RCC 7860 (cell line): ENCODE data around the gene EOGT.

Source experiments
- DNase-seq: peaks from one replicate; pipeline ENCODE4 v3.0.0-alpha.2; 2015; ENCODE audit warnings: low spot score
- FAIRE-seq: peaks from 2 replicates; lab custom pipeline; 2012; peaks lifted over from hg19 to GRCh38; lab: Jason Lieb, UNC

Gene EOGT

GRCh38 chr3:68963891-68964290 is 49.6 kb downstream of the EOGT start:
- FAIRE-seq (no peak), DNase-seq (no peak)

DNA sequence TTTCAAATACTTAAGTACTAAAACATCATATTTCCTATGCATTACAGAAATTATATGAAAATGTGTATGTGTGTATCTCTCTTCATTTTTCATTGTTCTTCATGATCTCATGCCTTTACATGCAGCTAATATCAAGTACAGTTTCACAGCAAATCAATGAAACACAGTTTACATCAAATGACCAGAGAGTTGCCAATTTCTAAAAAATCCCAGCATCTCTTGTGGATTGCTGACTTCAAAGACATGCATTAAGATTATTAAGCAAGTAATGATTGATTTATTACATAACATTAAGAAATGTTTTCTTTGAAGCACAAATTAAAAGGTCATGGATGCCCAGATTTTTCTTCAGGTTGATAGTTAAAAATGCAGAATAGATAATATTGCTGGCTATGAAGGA is 50.1 kb downstream of the EOGT start:
- DNase-seq (no peak), FAIRE-seq (no peak)

- FAIRE-seq: no peak
- no peak for DNase-seq
Observed at GRCh38 chr3:68958932-68959331, 54.6 kb downstream of the EOGT start.

DNA sequence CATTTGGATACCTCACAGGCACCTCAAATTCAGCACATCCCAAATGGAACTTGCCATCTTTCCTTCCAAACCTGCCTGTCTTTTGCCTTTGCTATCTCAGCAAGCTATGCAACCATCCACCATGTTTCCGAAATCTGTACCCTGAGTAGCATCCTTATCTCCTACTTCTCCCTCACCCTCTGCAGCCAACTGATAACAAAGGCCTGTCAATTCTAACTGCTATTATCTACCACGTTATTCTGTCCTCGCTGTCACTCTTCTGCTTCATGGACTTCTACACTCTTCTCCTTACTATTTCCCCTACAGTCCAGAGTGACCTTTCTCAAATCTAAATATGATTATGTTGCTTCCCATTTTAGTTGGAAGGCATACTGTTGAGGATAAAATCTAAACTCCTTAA is 55.6 kb downstream of the EOGT start:
- DNase-seq (no peak), FAIRE-seq (no peak)

GRCh38 chr3:68953816-68954444 is 59.6 kb downstream of the EOGT start:
- no peak for DNase-seq

DNA sequence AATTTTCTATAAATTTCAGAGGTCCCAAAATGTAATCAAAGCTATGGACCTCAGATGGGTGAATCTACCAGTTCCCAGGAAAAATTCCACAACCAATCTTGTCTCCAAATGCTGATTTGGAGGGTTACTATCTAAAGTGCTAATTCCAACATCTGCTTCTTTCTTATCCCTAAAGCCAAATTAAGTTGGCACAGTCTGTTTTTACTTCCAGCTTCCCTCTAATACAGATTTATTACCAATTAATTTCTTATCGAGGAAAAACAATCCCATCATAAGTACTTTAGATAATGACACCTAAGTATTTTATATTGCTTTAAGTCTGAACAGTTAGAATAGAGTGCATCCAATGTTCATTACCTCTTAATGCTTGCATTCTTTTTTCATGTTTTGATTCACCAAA is 68.3 kb downstream of the EOGT start:
- no peak for FAIRE-seq
- DNase-seq: no peak

More at GRCh38 chr3:68953816-68954444, 59.6 kb downstream of the EOGT start:
- FAIRE-seq: no peak

DNA sequence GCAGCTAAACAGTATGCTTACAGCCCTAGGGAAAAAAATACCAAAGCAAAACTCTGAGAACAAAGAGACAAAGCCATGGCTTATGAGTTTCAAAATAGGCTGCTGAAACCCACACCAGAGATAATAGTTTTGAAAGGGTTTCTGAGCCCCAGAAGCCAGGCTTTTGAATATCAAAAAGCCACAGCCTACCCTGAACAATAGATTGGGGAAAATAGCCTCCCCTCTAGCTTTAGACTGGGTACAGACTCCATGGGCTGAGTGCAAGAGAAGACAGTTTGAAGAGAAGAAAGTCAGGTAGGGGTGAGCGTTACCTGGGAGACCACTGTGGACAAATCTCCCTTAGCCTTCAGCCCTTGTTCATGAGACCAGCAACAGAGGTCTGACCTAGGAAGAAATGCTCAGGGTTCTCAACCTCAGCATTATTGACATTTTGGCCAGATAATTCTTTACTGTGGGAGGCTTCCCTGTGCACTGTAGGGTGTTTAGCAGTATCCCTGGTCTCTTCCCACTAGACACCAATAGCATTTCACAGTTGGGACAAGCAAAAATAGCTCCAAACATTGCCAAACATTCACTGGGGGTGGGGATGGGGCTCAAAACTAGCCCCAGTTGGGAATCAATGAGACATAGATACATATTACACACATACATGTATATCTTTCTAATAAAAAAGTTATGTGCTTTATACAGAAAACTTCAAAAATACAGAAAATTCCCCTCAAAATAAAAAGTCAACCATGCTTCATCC is 69.6 kb downstream of the EOGT start:
- no peak for DNase-seq
- no peak for FAIRE-seq

GRCh38 chr3:68941055-68941454 is 72.4 kb downstream of the EOGT start:
- DNase-seq: no peak
- no peak for FAIRE-seq

DNA sequence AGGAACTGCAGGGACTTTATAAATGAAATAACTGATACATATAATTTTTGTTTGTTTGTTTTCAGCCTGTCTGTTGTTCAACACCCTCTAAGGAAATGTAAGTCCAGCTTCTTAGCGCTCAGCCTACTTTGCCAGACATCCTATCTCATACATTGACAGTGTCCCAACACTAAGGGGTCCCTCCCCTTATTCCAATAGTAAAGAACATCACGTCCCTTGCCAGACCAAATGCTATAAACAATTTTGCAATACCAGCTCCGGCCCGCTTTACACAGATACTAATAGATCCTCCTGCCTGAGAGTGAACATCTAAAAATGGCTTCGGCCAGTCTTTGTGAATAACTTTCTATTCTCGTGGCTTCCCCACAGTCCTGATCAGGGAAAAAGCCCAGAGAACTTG is 76.6 kb downstream of the EOGT start:
- no peak for FAIRE-seq
- no peak for DNase-seq

DNA sequence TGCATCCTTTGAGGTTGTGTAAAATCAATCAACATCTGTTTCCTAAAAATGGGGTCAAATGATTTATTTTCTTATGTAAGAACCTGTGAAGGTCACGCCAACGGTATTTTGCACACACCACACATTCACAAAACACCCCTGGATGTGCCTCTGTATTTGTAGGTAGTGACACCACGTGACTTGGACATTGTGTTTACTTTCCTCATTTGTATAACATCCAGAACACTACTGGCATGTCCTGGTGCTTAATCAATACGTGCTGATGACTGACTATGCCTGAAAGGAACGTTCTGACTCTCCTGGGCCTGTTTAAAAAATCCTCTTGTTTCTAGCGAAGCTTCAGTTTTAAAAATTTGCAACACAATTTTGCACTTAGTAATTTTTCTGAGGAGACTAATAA is 77.7 kb downstream of the EOGT start:
- FAIRE-seq (no peak), DNase-seq (no peak)

- FAIRE-seq: no peak
- DNase-seq: no peak
Observed at GRCh38 chr3:68931406-68932149, 81.9 kb downstream of the EOGT start.
